Measurements from ENCODE around the gene ABCC5. TPM values are rescaled to one million over a fixed set of nuclear protein-coding genes. Genes with fewer than 3 reads are reported as not detected.

Gene ABCC5
- total RNA-seq, 1 donor from 2014 or later = 34.6 TPM

DNA sequence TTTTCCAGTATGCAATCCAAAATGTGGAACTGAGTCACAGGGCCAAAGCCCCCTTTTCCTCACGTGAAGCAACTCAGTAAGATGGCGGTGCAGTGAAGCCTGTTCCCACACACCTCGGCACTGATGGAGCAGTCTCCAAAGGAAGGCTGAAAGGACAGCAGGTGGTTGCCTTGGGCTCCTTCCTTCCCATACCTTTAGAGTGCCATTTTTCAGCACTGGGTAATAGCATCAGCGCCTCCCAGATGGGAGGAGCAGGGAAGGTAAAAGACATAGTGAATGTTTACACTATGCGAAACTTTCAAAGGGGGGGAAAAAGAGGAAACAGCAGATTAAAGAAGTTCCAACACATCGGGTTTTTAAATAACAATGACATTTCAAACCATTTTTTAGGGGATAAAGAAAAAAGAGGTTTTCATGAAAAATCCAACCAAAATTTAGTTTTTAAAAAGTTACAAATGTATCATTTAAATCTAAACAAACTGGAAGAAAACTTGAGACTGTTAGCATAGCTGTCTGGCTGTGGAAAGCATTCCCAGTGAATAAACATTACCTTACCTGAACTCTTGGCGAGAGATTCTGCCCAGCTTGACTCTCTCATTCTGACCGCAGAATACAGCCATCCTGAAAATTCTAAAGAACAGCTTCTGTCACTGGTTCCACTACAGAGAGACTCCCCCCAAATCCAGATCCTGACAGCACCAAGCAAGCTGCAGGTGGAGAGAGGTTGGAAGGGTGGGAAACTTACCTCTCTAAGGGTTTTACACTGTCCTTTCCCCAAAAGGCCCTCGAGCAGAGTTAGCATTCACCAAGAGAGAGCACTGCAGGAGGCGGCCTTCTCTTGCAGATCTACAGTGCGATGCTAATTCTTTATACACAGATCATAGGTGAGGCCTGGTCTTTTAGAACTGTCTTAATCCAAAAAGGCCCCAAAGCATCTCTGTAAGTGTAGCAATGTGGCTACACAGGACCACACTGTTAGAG, 32.6 kb downstream of the ABCC5 start:
- no peak for DNase-seq (ENCODE audit: low spot score)
- intact Hi-C loops (cut with DNase I) = no loop called here

DNA sequence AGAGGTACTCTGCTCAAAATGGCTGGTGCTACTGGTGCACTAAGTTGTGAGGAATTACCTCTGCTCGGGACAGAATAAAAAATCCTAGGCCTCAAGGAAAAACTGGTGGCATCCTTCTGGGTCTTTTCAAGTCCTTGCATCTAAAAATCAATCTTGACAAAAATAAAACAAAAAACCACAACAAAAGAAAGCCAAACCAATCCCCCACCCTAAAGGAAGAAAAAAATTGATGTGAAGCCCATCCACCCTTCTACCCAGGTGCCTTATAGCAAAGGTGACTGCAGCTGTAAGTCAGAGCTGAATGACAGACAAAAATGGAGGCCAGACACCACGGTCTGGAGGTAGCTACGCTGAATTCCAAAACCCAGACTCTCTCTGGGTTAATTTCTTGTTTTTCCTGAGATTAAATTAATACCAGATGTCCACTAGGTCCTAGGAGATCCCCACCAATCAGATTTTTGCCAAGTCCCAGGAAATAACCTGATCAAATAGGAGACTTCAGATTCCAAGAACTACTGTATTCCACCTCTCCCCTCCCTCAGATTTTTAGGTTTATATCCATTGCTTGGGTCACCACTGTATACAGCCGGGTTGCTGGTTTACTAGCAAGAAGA, 33.5 kb downstream of the ABCC5 start:
- DNase-seq (ENCODE audit: low spot score) = no peak
- intact Hi-C loops (cut with DNase I) = no loop called here

DNA sequence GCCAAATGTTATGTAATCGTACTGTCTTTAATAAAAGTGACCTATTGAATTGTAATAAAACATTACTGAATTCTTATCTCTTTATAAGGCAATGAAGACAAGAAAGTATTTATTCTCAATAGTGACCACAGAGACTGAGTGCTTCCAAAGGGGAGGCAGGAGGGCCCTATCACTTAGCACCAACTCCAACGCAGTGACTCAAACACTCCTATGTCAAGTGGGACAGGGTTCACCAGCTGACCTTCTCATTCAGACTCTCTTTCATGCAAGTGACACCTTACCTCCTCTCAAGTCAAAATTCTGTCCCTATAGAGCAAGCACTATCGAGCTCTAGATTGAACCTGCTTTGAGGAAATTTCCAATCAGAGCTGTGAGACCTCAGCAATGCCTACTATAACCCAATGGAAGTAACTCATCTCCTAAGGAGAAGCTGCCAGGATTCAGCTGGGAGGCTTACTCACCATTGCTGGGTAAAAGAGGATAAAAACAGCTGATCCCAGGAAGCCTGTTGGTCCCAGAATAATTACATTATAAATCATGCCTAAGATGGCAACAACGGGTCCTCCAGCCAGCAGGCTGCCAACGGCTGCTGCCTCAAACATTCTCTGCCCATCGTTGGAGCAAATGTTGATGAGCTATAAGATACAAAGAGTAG, 35.6 kb downstream of the ABCC5 start:
- intact Hi-C loops (cut with DNase I) = no loop called here
- no peak for DNase-seq (ENCODE audit: low spot score)

DNA sequence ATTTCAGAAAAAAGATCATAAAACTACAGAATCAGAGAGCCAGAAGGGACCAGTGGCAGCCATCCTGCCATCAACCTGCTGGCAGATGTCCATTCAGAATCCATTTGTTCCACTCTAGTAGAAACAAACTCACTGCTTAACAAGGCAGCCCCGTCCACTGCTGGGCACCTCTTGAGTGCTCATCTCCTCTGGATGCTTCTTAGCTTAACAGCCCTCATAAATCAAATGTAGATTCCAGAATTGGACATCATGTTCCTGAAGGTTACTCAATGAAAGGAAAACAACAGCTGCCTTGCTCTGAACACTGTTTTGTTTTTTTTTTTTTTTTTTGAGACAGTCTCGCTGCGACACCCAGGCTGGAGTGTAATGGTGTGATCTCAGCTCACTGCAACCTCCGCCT, 37.3 kb downstream of the ABCC5 start:
- DNase-seq (ENCODE audit: low spot score) = no peak
- intact Hi-C loops (cut with DNase I) = no loop called here

DNA sequence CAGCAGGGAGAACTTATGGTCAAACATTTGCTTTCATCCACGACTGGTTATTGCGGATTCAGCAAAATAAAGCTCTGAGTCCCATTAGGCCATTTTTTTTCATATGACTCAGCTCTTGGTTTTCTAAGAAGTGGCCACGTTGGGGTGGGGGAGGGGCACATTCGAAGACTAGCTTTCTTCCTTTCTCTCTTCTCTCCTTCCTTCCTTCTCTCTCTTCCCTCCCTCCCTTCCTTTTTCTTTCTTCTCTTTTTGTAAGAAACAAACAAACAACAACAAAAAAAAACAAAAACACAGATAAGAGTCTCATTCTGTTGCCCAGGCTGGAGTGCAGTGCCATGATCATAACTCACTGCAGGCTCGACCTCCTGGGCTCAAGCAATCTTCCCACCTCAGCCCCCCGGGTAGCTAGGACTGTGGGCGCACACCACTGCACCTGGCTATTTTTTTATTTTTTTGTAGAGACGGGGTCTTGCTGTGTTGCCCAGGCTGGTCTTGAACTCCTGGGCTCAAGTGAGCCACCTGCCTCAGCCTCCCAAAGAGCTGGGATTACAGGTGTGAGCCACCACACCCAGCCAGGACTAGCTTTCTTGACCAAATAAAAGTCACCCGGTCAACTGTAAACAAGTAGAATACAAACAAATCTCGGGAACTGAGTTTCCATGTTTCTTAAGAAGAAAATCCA, 41.6 kb downstream of the ABCC5 start:
- intact Hi-C loops (cut with DNase I) = no loop called here
- DNase-seq (ENCODE audit: low spot score) = no peak

DNA sequence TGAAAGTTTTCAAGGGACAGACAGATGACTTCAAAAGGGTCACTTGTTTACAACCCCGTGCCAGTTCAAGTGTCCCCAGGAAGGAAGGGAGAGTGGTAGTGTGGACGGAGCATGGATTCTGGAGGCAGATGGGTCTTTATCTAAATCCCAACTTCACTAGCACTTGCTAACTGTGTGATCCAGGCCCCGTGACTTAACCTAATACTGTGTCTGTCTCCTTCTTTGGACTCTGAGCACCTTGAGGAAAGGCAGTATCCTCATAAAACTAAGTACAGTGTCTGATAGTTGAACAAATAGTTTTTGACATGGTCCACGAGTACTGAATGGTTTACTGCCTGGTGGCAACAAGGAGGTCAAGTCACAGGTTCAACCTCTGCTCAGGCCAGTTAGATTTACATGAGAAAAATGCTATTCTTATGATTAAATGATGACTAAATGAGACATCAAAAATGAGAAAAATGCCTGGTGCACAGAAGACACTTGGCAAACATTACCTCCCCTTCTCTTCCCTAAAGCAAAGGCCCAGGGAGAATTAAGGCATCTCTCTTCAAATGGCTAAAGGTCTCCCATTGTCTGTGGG, 48.9 kb downstream of the ABCC5 start:
- intact Hi-C loops (cut with DNase I) = no loop called here

DNA sequence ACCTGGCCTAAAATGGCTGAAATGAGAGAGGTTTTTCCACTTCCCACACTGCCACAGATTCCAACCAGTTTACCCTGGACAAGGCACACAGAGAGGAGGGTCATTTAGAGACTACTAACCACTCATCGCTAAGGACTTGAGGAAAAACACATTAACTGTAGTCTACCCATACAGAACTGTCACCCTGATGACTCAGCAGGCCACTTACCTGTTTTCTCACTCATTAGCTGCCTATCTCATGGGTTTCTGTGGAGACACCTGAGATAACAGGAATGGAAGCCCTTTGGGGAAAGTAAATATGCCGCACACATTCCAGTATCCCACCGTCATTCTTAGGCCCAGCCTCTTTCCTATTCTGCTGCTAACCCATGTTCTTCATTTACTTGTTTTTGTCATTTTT, 50.0 kb downstream of the ABCC5 start:
- no peak for DNase-seq (ENCODE audit: low spot score)
- intact Hi-C loops (cut with DNase I) = no loop called here

More for the DNA sequence above, 48.9 kb downstream of the ABCC5 start:
- no peak for DNase-seq (ENCODE audit: low spot score)

DNA sequence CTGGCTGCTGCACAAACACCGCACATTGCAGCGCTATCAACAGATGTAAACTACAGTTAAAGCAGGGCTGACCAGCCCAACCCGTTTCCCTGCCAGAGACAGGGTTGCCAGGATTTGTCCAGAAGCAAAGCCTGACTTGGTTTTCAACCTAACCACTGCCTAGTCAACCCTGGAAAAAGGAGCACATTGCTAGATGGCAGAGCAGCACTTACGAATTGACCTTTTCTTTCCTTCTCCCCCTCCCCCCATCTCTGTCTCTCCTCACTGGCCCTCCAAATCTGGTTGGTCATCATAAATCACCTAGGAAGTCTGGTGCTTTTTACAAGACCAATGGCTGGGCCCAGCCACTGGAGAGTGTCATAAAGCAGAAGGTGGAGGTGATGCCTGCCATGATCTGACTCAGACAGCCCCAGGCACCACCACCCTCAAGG, 51.3 kb downstream of the ABCC5 start:
- no peak for DNase-seq (ENCODE audit: low spot score)
- intact Hi-C loops (cut with DNase I) = no loop called here

DNA sequence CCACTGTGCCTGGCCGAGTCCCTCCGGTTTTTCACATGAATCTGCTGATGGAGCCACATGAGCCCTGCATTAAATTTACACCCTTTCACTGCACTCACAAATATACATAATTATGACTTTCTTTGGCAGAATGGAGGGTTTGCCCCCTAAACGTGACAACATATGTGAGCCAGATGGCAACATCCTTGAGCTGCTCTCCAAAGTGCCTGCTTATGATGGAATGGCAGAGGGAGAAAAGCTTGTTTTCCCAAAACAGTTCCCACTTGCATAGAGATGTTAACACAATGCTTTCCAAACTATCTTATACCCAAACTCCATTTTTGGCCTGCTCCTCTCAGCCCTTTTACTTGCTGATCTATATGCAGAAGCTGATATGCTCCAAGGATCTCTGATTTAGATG, 54.9 kb downstream of the ABCC5 start:
- intact Hi-C loops (cut with DNase I) = no loop called here
- DNase-seq (ENCODE audit: low spot score) = no peak

DNA sequence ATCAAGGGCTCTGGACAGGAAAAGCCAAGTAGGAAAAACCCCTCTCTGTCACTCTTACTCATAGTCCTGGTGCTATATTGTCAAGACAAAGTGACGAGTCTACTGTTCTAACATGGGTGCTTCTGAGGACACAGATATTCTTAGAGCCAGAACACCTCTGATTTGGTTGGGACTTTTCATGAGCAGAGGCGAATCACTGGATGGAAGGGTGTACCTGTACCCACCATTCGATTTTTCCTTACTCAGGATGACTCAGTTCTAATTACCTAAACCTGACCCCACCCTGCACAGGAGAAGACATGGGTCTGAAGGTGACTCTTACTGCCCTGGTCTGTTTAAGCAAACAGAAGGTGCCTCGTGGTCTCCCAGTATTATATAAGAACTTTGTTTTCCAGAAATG, 58.5 kb downstream of the ABCC5 start:
- intact Hi-C loops (cut with DNase I) = no loop called here
- no peak for DNase-seq (ENCODE audit: low spot score)

DNA sequence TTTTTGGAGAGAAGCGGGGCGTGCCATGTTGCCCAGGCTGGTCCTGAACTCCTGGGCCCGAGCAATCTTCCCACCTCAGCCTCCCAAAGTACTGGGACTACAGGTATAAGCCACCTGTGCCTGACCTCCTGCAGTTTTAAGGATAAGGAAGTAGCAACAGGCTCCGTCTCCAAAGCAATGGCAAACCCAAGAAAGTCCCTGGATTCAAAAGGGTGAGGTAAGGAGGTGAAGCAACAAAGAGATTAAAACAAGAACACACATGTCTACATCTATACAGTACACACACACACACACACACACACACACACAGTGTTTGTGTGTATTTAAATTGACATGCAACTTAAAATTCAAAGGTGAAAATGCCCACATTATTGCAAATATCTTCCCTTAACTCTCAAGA, 58.9 kb downstream of the ABCC5 start:
- intact Hi-C loops (cut with DNase I) = no loop called here
- no peak for DNase-seq (ENCODE audit: low spot score)

DNA sequence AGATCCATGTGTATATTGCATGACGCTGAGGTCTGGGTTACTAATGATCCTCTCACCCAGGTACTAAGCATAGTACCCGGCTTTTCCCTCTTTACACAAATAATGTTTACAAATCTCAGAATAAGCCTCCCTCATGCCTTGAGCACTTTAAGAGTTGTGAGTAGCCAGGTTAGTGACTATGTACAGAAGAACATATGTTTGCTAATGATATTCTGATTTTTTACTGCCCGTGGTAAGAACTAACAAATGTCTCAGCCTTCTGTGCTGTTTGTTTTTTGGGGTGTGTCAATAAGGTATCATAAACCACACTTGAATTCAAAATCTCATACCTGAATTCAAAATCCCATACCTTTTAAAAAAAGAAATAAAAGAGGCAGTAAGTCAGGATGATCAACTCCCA, 59.5 kb downstream of the ABCC5 start:
- intact Hi-C loops (cut with DNase I) = no loop called here
- DNase-seq (ENCODE audit: low spot score) = no peak

DNA sequence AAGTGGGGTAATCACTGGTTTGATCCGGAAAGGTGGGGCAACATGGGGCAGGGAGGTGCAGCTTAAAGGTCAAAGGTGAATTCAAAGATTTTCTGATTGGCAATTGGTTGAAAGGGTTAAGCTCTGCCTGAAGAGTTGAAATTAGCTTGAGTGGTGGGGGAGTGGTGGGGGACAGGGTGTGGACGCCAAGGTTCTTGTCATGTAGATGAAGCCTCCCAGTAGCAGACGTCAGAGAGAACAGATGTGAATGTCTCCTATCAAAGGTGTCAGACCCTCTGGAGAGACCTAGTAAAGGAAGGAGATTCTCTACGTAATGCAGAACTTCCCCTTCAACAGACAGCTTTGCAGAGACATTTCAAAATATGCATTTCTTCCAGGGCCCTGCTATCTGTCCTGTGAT, 62.8 kb downstream of the ABCC5 start:
- intact Hi-C loops (cut with DNase I) = no loop called here

DNA sequence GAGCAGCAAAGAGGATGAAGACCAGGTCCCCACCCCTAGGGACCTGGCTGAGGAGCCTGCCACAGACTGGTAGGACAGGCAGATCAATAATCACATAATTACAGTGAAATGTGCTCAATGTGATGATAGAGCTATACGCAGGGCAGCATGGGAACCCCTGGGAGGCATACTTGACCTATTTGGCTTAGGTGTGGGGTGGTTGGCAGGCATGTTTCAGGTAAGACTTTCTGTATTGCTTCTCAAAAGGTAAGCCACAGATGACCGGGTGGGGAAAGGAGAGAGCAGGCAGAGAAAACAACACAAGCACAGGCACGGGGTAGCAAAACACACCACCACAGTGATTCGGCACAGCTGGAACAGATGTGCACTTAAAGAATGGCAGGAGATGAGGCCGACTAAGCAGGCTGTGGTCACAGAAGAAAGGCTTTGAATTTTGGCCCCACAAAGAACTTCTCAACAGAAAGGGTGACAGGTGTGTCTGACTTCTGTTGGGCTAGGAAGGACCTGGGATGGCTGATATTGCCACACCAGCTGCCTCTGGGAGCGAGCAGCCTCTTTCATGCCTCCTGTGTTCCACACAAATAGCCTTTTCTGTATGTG, 64.1 kb downstream of the ABCC5 start:
- intact Hi-C loops (cut with DNase I) = no loop called here
- no peak for DNase-seq (ENCODE audit: low spot score)

More for the DNA sequence above, 62.8 kb downstream of the ABCC5 start:
- DNase-seq (ENCODE audit: low spot score) = no peak

DNA sequence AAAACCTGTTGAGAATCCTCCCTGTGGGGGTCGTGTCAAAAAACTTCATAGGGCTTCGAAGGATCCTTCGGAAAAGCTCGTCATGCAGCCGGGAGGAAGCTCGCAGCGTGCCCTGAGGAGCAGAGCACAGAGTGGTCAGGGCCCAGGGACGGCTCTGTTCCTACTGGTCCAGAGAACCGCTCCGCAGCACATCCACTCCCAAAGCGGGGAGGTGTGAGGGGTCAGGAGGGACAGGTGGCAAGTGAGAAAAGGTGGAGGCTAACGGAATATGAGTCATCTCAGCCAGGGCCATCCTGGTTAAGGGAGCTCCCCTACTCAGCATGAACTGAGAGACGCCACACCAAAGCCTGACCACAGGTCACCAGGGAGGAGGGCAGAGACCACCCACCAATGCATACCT, 66.2 kb downstream of the ABCC5 start:
- intact Hi-C loops (cut with DNase I) = no loop called here
- no peak for DNase-seq (ENCODE audit: low spot score)

DNA sequence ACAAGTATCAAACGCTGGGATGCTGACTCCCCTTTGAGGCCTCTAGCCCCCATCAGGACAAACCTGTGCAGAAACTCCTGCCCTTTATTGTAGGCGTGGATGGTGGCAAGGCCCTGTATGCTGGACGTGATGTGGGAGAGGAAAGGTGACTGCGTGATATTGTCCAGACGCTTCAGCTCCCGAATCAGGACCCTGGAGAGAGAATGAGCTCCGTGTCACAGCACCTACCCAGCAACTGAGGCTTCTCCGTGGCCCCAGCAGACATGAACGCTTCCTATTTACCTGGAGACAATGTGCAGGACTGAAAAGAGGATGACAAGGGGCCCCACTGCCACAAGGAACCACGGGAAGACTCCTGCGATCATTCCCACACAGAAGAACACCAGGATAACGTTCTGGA, 68.0 kb downstream of the ABCC5 start:
- intact Hi-C loops (cut with DNase I) = no loop called here
- no peak for DNase-seq (ENCODE audit: low spot score)

DNA sequence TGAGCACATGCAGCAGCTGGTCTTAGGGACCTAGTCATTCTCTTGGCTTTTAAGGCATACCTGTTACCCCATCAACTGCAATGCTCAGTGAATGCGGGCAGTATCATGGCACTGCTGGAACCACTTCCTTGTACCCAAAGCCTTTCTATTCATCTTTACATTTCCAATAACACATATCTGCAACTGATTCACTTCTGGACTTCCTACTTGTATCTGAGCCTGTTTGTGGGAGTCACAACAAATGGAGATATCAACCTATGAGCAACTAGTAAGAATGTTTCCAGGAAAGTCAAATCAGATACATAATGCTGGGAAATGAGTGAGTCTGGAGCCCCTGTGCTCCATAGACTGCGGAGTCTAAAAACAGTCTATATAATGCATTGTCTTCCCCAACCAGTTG, 71.6 kb downstream of the ABCC5 start:
- intact Hi-C loops (cut with DNase I) = no loop called here
- DNase-seq (ENCODE audit: low spot score) = no peak

DNA sequence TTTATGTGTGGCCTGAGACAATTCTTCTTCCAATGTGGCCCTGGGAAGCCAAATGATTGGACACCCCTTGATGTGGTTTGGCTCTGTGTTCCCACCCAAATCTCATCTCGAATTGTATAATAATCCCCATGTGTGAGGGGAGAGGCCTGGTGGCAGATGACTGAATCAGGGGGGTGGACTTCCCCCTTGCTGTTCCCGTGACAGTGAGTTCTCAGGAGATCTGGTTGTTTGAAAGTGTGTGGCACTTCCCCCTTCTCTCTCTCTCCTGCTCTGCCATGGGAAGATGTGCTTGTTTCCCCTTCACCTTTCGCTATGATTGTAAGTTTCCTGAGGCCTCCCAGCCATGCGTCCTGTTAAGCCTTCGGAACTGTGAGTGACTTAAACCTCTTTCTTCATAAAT, 72.9 kb downstream of the ABCC5 start:
- intact Hi-C loops (cut with DNase I) = no loop called here
- no peak for DNase-seq (ENCODE audit: low spot score)

DNA sequence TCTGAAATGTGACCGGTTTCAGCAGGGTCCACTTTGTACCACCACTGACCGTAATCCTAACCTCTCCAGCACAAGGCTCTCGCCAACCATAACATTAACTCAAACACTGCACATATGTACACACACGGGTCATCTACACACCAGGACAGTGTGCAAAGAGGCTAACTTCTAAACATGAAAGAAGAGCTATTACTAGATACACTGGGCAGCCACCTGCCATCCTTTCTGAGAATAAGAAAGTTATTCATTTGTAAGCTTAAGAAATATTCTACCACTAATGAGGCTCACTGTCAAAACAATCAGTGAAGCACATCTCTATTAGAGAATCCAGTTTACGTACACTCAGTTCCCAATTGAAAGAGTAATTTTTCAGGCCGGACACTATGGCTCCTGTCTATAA, 73.9 kb downstream of the ABCC5 start:
- intact Hi-C loops (cut with DNase I) = no loop called here
- DNase-seq (ENCODE audit: low spot score) = no peak
